Lower lobe of right lung (tissue), 2 donors: ENCODE results near the gene MMP27. TPM values are rescaled to one million over a fixed set of nuclear protein-coding genes. Genes with fewer than 3 reads are reported as not detected.

Source experiments
- ATAC-seq, 2 donors: fragments of 200-7000 bp; cut with Tn5 transposase; one replicate each; pipeline ENCODE4 v1.9.1; 2020 to 2022; ENCODE audit warnings: mild to moderate bottlenecking in 2 of 2, moderate library complexity in 2 of 2
- DNase-seq: peaks from one replicate; pipeline ENCODE4 v3.0.0-alpha.2; 2020
- H3K27ac ChIP-seq: fragments of 200-600 bp; one replicate; pipeline ENCODE4 v1.8.0; 2022
- H3K27me3 ChIP-seq: fragments of 200-600 bp; one replicate; pipeline ENCODE4 v1.8.0; 2022; ENCODE audit warnings: low read depth
- H3K36me3 ChIP-seq: fragments of 200-600 bp; one replicate; pipeline ENCODE4 v1.8.0; 2022; ENCODE audit warnings: mild to moderate bottlenecking
- H3K4me1 ChIP-seq: fragments of 200-600 bp; one replicate; pipeline ENCODE4 v1.8.0; 2022
- H3K4me3 ChIP-seq: fragments of 200-600 bp; one replicate; pipeline ENCODE4 v1.8.0; 2022; ENCODE audit warnings: mild to moderate bottlenecking
- H3K9me3 ChIP-seq: fragments of 200-600 bp; one replicate; pipeline ENCODE4 v1.8.0; 2022
- intact Hi-C: fragments of 100-400 bp; cut with DNase I; formaldehyde crosslinking; loops from one replicate; pipeline ENCODE4 v1.11.0; 2022
- total RNA-seq: library from RNA; stranded (reverse); fragmentation: NEBNext Ultra II Directional; extraction: Animal tissue kit (Norgen Biotek cat#: 25700); gene quantifications from one replicate; pipeline ENCODE4 v1.2.1, GENCODE V29; 2021
- TF ChIP-seq, protein P1 (sequence below): fragments of 200-600 bp; IDR thresholded peaks from one replicate; pipeline ENCODE4 v1.8.0; 2022; ENCODE audit warnings: antibody characterized with exemption, mild to moderate bottlenecking
- donor health status: DM: no; HTN: yes; CAD: no; lungs with severe emphysema.

Gene MMP27
- total RNA-seq, 1 donor from 2014 or later = not detected

GRCh38 chr11:102695201-102695600 lies 10.4 kb downstream of the MMP27 start:
- no peak overlapping the region for H3K4me3 ChIP-seq
- ATAC-seq (no peak), DNase-seq (no peak)
- intact Hi-C loops = no loop called here
- H3K27me3 ChIP-seq = no peaks in the 10 kb centered on the region
- H3K36me3 ChIP-seq = no peaks in the 10 kb centered on the region
- H3K4me1 ChIP-seq = no peaks in the 10 kb centered on the region
- TF ChIP-seq, protein P1, sequence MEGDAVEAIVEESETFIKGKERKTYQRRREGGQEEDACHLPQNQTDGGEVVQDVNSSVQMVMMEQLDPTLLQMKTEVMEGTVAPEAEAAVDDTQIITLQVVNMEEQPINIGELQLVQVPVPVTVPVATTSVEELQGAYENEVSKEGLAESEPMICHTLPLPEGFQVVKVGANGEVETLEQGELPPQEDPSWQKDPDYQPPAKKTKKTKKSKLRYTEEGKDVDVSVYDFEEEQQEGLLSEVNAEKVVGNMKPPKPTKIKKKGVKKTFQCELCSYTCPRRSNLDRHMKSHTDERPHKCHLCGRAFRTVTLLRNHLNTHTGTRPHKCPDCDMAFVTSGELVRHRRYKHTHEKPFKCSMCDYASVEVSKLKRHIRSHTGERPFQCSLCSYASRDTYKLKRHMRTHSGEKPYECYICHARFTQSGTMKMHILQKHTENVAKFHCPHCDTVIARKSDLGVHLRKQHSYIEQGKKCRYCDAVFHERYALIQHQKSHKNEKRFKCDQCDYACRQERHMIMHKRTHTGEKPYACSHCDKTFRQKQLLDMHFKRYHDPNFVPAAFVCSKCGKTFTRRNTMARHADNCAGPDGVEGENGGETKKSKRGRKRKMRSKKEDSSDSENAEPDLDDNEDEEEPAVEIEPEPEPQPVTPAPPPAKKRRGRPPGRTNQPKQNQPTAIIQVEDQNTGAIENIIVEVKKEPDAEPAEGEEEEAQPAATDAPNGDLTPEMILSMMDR = no peak
- H3K27ac ChIP-seq = no peak overlapping the region
- H3K9me3 ChIP-seq = no peaks in the 10 kb centered on the region

- intact Hi-C loops = no loop called here
- no peak for DNase-seq
- TF ChIP-seq, protein P1 = no peak
- H3K36me3 ChIP-seq = no peaks in the 10 kb centered on the region
- H3K27me3 ChIP-seq = no peaks in the 10 kb centered on the region
- H3K4me3 ChIP-seq = no peak overlapping the region
- no peak overlapping the region for H3K27ac ChIP-seq
- ATAC-seq = peak; percentile 32 to 46
- H3K9me3 ChIP-seq = no peaks in the 10 kb centered on the region
- no peaks in the 10 kb centered on the region for H3K4me1 ChIP-seq
Observed at GRCh38 chr11:102685754-102686153, 19.8 kb downstream of the MMP27 start.

DNA sequence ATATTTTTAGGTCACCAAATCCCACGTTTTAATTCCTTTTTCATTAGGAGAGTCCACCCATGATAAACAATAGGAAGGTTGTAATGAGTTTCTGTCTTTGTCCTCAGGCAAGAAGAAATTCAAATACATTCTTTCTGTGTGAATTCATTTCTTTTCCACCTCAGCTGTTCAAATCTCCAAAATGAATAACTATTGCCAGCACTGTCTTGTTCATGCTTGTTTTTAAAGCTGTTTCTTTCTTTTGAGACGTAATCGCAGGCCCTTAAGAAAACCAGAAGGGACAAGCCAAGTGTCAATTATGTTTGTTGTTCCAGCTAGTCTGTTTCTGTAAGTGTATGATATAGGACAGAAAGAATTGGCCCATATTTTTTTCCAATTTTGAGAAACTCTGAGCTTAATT lies 20.2 kb downstream of the MMP27 start:
- ATAC-seq (no peak), DNase-seq (no peak)
- no peak overlapping the region for H3K27ac ChIP-seq
- no peaks in the 10 kb centered on the region for H3K4me1 ChIP-seq
- H3K27me3 ChIP-seq = no peaks in the 10 kb centered on the region
- no peaks in the 10 kb centered on the region for H3K9me3 ChIP-seq
- no peak overlapping the region for H3K4me3 ChIP-seq
- TF ChIP-seq, protein P1 = no peak
- intact Hi-C loops = no loop called here
- no peaks in the 10 kb centered on the region for H3K36me3 ChIP-seq

DNA sequence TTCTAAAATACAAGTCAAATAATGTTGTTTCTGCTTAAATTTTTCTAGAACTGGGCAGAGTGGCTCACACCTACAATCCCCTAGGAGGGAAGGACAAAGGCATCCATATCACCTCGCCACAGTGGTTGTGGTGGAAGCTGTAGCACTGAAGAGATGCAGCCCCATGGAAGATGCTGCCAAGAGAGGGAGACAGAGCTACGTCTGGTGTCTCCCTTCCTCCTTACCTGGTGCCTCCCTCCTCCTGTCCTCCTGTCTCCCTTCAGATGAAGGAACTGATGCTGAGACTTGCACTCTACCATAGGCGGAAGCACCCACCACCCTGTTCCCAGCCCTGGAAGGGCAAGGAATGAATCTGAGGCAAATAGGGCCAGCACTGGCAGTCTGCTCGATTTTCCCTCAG lies 22.3 kb downstream of the MMP27 start:
- no peak for ATAC-seq
- intact Hi-C loops = no loop called here
- H3K9me3 ChIP-seq = no peaks in the 10 kb centered on the region

DNA sequence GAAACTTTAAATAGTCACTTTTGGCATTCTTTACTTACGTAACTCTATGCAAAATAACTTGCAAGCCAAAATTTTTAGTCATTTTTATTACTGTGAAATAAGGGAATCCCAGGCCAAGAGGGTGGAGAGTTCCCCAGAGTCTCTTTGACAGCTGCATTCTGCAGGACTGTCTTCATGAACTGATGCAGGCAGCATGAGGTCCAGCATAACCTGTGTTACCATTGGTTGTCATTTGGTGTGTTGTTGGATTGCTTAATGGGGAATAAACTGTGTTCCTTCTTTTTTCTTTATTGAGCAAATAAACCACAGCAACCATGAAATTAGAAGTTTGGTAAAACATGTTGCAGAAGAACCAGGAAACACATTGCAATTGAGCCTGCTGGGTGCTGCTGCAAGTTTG lies 24.6 kb downstream of the MMP27 start:
- DNase-seq (no peak), ATAC-seq (peak; percentile 61 to 70)
- Histone ChIP-seq H3K4me1 (no peaks in the 10 kb centered on the region), H3K27me3 (no peaks in the 10 kb centered on the region), H3K27ac (no peak overlapping the region), H3K4me3 (no peak overlapping the region), H3K36me3 (no peaks in the 10 kb centered on the region), H3K9me3 (no peaks in the 10 kb centered on the region)
- intact Hi-C loops = no loop called here
- TF ChIP-seq, protein P1 = no peak

More for the DNA sequence above, 22.3 kb downstream of the MMP27 start:
- no peak overlapping the region for H3K27ac ChIP-seq
- TF ChIP-seq, protein P1 = no peak
- no peak for DNase-seq
- no peaks in the 10 kb centered on the region for H3K27me3 ChIP-seq
- H3K36me3 ChIP-seq = no peaks in the 10 kb centered on the region
- no peak overlapping the region for H3K4me3 ChIP-seq
- H3K4me1 ChIP-seq = no peaks in the 10 kb centered on the region

DNA sequence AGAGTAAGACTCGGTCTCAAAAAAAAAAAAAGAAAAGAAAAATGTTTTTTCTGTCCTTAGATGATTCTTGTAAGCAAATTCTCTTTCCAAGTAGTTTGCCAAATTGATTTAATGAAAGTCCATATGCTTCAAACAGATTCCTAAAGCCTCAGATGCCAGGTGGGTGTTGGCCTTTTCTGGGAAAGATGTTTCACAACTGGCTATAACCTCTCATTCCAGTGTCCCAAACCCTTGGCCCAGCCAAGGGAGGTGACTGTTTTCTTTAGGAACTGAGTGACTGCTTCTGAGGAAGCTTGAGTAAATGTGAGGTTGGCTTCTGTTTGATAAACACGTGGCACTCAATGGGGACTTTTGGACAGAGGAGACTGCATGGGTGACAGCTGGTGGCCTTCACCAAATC lies 27.5 kb downstream of the MMP27 start:
- Histone ChIP-seq H3K4me1 (no peaks in the 10 kb centered on the region), H3K27me3 (no peaks in the 10 kb centered on the region), H3K36me3 (no peaks in the 10 kb centered on the region), H3K4me3 (no peak overlapping the region), H3K9me3 (no peaks in the 10 kb centered on the region), H3K27ac (no peak overlapping the region)
- intact Hi-C loops = no loop called here
- TF ChIP-seq, protein P1 = no peak
- no peak for ATAC-seq
- DNase-seq = no peak
